Measurements from ENCODE around the gene COL4A2. TPM values are rescaled to one million over a fixed set of nuclear protein-coding genes. Genes with fewer than 3 reads are reported as not detected.

The COL4A2 gene
- total RNA-seq, 4 donors from 2014 or later, result 97.6 to 193 (median 131) TPM

DNA sequence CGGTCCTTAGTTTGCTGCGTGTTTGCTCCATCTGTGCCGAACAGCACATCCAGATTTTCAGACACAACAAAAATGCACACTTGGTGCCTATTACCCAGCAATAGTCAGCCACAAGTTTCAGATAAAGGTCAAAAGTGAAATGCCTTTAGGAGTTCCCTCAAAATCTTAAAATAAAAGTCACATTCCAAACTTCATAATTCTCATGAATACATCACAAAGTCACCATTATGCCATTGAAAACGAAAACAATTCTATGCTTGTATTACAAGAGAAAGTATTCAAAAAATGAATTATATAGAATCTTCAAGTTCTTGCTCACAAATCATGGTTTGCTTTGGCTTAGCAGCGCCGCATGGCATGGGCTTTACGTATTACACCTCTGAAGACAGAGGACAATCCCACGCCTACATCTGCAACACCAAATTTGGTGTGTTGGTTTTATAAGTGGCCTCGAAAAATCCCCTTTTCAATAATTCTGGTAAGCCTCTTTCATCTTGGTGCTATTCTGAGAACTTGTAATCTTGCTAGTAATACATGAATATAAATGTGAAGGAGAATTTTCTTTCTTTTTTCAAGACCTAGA lies 26.8 kb upstream of the COL4A2 start:
- Histone ChIP-seq H3K27ac (no peak overlapping the region), H3K4me3 (replicated peaks in 1 of 3) (no peak overlapping the region), H3K36me3 (no peaks in the 10 kb centered on the region), H3K4me1 (peaks cover 6 to 7% of the 10 kb centered on the region in 2 donors), H3K27me3 (no peaks in the 10 kb centered on the region), H3K9me3 (no peaks in the 10 kb centered on the region)
- intact Hi-C loops (cut with DNase I), result no loop called here
- TF ChIP-seq, protein P1, sequence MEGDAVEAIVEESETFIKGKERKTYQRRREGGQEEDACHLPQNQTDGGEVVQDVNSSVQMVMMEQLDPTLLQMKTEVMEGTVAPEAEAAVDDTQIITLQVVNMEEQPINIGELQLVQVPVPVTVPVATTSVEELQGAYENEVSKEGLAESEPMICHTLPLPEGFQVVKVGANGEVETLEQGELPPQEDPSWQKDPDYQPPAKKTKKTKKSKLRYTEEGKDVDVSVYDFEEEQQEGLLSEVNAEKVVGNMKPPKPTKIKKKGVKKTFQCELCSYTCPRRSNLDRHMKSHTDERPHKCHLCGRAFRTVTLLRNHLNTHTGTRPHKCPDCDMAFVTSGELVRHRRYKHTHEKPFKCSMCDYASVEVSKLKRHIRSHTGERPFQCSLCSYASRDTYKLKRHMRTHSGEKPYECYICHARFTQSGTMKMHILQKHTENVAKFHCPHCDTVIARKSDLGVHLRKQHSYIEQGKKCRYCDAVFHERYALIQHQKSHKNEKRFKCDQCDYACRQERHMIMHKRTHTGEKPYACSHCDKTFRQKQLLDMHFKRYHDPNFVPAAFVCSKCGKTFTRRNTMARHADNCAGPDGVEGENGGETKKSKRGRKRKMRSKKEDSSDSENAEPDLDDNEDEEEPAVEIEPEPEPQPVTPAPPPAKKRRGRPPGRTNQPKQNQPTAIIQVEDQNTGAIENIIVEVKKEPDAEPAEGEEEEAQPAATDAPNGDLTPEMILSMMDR (IDR thresholded peaks at IDR 0.05), result no peak
- no peak for TF ChIP-seq POLR2A (IDR thresholded peaks at IDR 0.05)
- no peak for DNase-seq
- 88% methylated on average over 9 of the region's 9 CpGs for WGBS, 2 donors

DNA sequence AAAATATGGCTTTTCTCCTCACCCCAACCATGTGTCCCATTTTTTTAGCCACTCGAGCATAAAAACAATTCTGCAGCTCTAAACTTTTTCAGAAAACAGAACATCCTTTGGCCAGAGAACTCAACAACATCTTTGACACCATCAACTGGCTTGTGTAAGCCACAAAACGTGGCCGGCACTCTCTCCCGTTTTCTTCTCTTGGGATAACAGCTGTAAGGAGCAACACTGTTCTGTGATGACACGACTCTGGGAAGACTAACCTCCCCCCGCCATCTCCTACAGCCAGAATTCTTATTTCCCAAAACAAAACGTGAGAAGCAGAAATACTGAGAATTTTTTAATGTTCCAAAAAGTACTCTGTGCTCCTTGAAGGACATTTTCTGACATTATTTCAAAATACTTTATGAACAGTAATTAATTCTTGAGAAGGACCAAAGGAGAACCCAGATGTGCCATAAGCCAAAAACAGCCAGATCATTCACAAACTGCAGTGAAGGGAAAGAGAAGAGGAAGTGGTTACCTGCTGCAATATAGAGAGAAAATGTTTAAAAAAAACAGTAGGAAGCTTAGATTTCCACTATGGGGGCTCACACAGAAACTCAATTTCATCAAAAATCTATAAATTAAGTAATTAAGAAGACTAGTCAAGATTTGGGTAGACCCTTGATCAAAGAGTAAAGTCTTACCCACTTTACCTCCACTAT lies 25.9 kb upstream of the COL4A2 start:
- no peaks in the 10 kb centered on the region for H3K9me3 ChIP-seq
- H3K4me1 ChIP-seq, result peaks cover under 1 to 7% of the 10 kb centered on the region in 2 donors
- intact Hi-C loops (cut with DNase I), result no loop called here
- H3K27me3 ChIP-seq, result no peaks in the 10 kb centered on the region
- H3K36me3 ChIP-seq, result no peaks in the 10 kb centered on the region
- WGBS, 2 donors, result 76 to 81% methylated on average over 7 of the region's 7 CpGs
- TF ChIP-seq POLR2A (IDR thresholded peaks at IDR 0.05), result no peak
- TF ChIP-seq, protein P1 (IDR thresholded peaks at IDR 0.05), result no peak
- H3K4me3 ChIP-seq (replicated peaks in 1 of 3), result no peak overlapping the region
- H3K27ac ChIP-seq, result no peak overlapping the region
- DNase-seq, result no peak

DNA sequence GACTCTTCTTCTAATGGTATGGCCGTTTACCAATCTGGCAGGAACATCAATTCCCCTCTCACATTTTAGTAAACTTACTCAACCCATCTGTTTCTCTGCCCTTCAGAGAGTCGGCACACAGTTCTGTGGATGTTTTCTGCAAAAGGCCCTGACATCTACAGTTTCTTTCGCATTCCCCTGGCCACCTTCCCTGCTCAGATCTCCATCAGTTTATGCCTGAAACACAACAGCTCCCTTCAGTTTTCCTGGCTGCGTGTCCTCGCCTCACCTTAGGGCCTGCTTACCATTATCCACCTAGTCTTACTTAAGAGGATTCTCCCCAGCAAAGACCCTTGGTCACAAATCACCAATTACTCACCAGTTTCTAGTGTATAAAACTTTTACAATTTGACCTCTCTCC lies 25.3 kb upstream of the COL4A2 start:
- no peak overlapping the region for H3K27ac ChIP-seq
- WGBS, 2 donors, result 93 to 94% methylated on average over 5 of the region's 5 CpGs
- no peak for DNase-seq
- no peaks in the 10 kb centered on the region for H3K9me3 ChIP-seq
- TF ChIP-seq POLR2A (IDR thresholded peaks at IDR 0.05), result no peak
- TF ChIP-seq, protein P1 (IDR thresholded peaks at IDR 0.05), result no peak
- no peaks in the 10 kb centered on the region for H3K27me3 ChIP-seq
- no peak overlapping the region for H3K4me3 ChIP-seq (replicated peaks in 1 of 3)
- peaks cover 2 to 7% of the 10 kb centered on the region in 2 donors for H3K4me1 ChIP-seq
- intact Hi-C loops (cut with DNase I), result no loop called here
- H3K36me3 ChIP-seq, result no peaks in the 10 kb centered on the region

DNA sequence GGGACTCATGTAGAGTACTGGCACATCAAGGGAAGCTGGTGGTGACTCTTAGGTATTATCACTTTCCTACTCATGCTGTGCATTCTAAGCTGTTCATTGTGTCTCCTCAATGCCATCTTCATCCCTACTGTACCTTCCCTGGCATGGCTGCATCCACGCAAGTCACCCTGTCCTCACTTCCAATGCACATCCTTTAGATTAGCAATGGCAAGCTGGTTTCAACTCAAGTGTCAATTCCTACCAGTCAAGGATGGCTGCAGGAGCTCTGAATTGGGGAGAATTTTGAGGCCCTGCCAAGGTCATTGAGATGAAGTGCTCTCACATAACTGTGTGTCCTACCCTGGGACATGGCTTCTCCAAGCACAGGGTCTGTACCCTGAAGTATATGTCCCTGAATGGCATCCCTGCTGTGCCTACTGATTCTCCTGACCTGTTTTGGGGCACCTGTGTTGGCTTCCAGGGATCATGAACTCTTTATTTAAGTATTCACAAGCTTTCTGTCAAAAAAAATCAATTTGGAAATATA lies 24.7 kb upstream of the COL4A2 start:
- WGBS, 2 donors, result 77 to 92% methylated on average over 1 of the region's 1 CpG
- H3K9me3 ChIP-seq, result no peaks in the 10 kb centered on the region
- no peak for TF ChIP-seq POLR2A (IDR thresholded peaks at IDR 0.05)
- TF ChIP-seq, protein P1 (IDR thresholded peaks at IDR 0.05), result no peak
- DNase-seq, result peak; percentile 52 to 54
- no peak overlapping the region for H3K27ac ChIP-seq
- H3K27me3 ChIP-seq, result no peaks in the 10 kb centered on the region
- H3K36me3 ChIP-seq, result no peaks in the 10 kb centered on the region
- H3K4me1 ChIP-seq, result peaks cover 5 to 7% of the 10 kb centered on the region in 2 donors
- no peak overlapping the region for H3K4me3 ChIP-seq (replicated peaks in 1 of 3)
- intact Hi-C loops (cut with DNase I), result no loop called here
